ENCODE measurements around the gene BAIAP3.

BAIAP3 gene

GRCh38 chr16:1395444-1396031 lies 62.1 kb downstream of the BAIAP3 start:
- no peak for DNase-seq

GRCh38 chr16:1397779-1398178 lies 64.3 kb downstream of the BAIAP3 start:
- DNase-seq = no peak

GRCh38 chr16:1398351-1398750 lies 64.9 kb downstream of the BAIAP3 start:
- no peak for DNase-seq
